GM18868 (cell line): ENCODE results near the gene STK11.

Experiments used
- ATAC-seq: cut with Tn5 transposase; IDR thresholded peaks from one replicate; pipeline ENCODE4 v1.9.1; 2021; ENCODE audit warnings: mild to moderate bottlenecking, moderate library complexity; ENCODE audit not compliant: unreplicated experiment

The STK11 gene

DNA sequence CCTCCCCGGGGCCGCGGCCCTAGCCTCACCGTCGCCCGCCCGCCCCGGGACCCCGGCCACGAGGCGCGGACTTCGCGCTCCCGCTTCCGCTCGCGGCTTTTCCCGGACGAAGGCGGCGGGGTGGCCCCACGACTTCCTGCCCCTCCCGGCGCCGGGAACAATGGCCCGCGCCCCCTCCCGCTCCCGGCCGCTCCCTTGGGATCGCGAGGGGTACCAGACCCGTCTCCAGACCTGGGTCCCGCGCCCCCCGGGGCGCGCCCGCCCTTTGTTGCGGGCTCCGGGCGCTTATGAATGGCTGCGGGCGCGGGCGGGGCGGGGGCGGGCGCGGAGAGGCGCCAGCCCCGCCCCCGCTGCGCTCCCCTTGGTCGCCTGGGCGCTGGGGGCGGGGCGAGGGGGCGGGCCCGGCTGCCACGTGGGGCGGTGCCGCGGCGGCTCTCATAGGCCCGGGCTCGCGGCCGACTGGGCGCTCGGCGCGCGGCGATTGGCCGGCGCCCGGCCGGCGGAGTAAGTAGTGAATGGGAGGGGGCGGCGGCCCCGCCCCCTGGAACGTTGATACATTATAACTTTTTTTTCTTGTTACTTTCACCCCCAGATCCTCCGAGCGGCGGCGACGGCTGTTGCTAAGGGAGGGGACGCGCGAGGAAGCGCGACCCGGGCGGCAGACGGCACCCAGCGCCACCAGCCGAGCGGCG lies 43.9 kb downstream of the STK11 start:
- ATAC-seq = peak; percentile 47

DNA sequence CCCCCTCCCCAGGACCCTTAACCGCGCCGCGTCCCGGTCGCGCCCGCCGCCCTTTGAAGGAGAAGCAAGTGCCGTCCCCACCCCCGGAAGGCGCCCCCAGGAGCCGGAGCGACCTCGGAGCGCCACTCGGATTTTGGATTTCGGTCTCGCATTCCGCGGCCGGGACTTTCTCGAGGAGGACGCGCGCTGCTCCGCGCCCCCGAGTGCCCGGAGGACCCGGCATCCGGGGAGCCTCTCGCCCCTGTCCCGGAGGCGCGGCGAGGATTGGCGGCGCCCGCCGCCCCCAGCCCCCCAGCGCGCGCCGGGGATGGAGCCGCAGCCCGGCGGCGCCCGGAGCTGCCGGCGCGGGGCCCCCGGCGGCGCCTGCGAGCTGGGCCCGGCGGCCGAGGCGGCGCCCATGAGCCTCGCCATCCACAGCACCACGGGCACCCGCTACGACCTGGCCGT lies 44.4 kb downstream of the STK11 start:
- no peak for ATAC-seq

DNA sequence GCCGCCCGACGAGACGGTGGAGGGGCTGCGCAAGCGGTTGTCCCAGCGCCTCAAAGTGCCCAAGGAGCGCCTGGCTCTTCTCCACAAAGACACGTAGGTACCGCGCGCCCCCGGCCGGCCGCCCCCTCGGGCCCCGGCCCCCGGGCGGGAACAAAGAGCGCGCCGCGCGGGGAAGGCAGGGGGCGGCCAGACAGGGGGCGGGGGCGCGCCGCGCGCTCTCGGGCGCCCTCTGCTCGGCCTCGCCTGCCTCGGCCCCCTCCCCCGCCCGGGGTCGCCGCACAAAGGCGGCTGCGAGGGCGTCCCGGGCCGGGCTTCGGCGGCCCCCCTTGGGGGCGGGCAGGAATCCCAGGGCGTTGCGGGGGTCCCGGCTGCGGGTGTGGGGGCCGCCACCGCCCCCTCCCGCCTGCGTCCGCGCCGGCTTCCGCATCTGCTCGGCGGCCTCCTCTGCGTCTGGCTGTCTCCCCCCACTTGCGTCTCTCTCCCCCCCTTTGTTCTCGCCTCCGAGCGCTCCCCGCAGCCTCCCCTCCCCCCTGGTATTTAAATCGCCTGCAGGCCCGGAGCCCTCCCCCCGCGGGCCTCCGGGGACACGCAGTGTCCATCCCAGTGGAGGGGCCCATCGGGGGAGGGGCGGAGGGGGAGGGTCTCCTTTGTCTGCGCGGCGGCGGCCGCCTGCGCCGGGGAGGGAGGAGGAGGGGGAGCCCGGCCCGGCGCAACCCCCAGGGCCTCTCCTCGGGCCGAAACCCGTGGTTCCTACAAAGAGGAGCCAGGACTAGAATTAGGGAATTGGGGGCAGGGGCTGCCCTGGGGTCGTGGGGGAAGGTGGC lies 45.1 kb downstream of the STK11 start:
- no peak for ATAC-seq

DNA sequence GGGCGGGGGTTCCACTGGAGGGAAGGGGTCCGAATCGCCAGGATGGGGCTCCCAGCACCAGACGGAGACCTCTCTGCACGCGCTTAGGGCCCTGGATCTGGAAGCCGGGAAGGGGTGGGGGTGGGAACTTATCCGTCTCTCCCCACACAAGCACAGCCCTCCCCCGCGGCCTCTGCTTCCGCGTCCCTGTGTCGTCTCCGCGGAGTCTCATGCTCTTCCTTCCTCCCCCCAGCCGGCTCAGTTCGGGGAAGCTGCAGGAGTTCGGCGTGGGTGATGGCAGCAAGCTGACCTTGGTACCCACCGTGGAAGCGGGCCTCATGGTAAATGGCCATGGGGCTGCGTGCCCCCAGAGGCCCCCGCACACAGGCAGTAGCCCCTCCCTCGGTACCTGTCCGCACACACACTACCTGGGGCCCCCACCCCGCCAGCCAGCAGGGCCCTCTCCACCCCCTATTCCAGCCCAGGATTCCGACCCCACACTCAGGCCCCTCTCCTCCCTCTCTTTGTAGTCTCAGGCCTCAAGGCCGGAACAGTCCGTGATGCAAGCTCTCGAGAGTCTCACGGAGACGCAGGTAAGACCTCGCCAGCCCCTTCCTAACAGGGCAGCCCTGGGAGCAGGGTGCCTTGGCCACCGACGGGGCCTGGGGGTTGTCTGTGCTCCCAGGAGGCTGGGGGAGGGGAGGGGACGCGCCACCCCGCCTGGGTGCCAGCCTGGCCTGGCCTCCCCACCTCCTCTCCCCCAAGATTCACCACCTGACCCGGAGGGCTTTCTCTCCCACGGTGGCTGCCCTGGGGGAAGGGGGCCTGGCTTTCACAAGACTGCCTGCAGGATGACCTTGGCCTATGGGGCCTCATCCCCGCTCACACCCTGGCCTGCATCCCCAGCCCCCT lies 46.0 kb downstream of the STK11 start:
- no peak for ATAC-seq

DNA sequence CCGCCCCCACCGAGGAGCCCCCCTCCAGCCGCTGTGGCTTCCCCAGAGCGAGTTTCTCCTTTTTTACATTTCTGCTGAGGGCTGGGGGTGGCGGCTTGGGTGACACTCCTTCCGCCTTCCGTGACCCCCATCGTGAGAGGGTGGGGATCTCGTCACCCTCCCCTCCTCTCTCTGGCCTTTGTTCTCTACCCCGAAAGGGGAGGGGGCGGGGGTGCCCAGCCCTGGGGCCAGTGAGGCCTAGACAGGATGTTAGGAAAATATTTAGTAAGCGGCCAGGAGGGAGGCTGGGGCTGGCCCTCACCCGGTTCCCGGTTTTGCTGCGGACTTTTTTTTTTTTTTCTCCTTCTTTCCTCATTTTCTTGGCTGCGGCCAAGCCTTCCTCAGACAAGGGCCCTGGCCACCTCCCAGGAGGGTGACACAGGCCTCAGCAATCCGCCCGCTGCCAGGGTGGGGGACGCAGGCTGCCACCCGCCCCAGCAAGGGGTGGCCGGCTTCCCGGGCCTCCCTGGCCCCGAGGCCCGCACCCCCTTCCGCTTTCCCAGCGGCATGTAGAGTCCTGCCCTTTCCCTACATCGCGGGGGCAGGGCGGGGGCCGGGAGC lies 46.7 kb downstream of the STK11 start:
- no peak for ATAC-seq

DNA sequence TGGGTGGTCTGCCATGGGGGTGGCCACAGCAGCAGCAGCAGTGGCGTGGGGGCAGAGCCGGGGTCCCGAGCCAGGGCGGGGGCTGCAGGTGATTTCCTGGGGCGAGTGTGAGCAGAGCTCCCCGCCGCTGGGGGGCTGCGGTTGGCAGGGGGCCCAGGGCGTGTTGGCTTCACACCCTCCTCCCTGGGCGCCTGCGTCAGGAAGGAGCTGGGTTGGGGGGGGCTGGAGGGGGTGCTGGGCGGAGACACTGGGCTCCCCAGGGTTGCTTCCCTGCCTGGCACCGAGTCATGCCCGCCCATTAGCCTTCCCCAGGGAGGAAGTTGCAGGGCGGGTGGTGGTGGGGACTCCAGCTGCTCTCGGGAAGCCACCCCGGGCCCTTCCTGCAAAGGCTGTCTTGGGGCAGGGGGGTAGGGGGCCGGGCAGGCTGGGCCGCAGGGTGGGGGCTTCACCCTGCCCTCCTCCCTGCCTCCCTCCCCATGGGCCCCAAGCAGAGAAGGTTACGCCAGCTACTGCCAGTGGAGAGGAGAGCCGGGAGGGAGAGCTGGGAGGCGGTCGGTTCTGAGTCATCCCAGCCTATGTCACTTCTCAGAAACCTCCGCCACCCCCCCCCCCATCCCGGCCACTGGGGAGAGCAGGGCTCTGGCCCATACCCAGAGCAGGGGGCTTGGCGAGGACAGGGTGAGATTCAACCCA lies 47.4 kb downstream of the STK11 start:
- no peak for ATAC-seq

DNA sequence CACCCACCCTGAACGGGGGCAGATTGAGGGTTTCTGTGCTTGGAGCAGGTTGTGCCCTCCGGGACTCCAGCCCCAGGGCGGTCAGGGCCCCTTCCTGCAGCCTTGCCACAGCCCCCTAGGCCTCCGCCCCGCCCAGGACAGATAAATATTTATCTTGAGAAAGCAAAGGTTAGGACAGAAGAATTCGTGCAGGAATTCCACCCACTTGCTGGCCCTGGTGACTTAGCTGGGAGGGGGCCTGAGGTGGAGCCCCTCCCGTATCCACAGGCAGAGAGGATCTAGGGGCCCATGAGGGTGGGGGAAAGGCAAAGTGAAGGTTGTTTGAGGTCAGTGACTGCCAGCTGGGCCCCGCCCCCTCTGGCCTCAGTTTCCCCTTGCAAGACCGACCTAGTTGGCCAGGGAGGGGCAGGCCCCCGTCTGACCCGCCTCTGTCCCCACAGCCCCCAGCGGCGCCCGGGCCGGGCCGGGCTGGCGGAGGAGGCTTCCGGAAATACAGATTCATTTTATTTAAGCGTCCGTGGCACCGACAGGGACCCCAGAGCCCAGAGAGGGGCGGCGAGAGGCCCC lies 48.0 kb downstream of the STK11 start:
- no peak for ATAC-seq

DNA sequence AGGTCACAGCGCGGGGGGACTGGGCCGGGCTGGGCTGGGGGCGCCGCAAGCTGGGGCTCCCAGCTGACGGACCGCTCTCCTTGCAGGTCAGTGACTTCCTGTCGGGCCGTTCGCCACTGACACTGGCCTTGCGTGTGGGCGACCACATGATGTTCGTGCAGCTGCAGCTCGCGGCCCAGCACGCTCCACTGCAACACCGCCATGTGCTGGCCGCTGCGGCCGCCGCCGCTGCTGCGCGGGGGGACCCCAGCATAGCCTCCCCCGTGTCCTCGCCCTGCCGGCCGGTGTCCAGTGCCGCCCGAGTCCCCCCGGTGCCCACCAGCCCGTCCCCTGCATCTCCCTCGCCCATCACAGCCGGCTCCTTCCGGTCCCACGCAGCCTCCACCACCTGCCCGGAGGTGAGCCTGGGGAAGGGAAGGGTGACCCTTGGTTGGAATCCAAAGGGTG lies 48.5 kb downstream of the STK11 start:
- no peak for ATAC-seq

DNA sequence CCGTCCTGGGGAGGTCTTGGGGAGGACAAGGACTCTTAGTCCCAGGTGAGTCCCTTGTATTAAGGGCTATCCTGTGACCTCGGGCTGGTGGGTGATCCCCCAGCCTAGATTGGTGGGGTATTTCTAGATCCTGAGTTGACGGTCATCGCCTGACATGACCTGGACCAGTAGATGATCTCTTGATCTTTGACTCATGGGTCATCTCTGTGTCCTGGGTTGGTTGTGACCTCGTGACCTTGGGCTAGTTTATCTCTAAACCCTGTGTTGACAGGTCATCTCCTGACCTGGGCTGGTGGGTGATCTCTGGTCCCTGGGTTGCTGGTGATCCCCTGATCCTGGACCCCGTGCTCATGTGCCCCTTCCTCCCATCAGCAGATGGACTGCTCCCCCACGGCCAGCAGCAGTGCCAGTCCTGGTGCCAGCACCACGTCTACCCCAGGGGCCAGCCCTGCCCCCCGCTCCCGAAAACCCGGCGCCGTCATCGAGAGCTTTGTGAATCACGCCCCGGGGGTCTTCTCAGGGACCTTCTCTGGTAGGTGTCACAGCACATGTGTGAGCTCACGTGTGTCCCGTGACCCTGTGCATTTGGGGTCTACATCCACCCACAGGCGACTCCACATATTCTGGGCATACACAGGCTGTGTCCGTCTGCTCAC lies 49.1 kb downstream of the STK11 start:
- no peak for ATAC-seq

DNA sequence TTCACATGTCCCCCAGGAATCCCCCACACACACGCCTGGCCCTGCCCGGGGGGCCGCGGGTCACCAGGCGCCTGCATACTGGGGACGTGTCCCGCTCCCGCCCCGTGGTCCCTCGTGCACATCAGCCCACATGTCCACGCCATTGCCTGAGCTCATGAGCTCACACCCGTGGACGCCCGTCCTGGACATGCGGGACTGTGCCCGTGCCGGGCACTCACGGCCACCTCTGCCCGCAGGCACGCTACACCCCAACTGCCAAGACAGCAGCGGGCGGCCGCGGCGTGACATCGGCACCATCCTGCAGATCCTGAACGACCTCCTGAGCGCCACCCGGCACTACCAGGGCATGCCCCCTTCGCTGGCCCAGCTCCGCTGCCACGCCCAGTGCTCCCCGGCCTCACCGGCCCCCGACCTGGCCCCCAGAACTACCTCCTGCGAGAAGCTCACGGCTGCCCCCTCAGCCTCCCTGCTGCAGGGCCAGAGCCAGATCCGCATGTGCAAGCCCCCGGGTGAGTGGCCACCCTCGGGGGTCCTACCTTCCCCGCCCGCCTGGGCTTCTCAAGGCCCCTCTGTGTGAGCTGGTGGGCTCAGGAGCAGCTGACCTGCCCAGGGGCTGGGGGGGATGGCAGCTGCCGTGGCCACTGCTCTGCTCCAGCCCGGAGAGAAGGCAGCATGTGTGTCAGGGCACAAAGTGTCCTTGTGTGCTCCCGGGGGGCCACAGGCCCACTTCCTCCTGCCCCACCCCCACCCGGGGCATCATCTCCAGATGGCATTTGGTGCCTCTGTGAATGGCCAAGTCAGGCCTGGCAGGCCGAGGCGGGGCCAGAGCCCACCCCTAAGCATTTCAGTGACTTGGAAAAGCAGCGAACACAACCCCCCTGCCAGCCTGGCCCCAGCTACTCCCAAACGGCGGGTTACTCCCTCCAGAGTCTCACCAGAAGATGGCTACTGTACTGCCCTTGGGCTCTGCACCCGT lies 49.9 kb downstream of the STK11 start:
- no peak for ATAC-seq

DNA sequence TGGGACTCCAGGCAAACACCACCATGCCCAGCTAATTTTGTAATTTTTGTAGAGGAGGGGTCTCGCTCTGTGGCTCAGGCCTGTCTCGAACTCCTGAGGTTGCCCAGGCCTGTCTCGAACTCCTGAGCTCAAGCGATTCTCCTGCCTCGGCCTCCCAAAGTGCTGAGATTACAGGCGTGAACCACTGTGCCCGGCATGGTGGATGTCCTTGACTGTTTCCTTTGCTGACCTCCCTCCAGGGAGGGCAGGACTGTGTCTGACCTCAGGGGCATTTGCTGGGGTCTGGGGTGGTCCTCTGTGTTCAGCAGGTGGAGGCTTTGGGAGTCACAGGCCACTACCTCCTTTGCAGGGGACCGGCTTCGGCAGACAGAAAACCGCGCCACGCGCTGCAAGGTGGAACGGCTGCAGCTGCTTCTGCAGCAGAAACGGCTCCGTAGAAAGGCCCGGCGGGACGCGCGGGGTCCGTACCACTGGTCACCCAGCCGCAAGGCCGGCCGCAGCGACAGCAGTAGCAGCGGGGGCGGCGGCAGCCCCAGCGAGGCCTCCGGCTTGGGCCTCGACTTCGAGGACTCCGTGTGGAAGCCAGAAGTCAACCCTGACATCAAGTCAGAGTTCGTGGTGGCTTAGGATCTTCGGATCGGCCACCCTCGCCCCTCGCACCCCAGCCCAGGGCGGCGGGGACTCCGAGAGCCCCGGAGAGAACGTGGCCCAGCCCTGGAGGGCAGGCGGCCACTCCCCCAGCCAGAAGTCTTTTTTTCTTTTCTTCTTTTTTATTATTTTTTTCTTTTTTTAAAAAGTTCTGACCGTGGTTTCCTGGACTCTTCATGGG lies 51.3 kb downstream of the STK11 start:
- no peak for ATAC-seq

DNA sequence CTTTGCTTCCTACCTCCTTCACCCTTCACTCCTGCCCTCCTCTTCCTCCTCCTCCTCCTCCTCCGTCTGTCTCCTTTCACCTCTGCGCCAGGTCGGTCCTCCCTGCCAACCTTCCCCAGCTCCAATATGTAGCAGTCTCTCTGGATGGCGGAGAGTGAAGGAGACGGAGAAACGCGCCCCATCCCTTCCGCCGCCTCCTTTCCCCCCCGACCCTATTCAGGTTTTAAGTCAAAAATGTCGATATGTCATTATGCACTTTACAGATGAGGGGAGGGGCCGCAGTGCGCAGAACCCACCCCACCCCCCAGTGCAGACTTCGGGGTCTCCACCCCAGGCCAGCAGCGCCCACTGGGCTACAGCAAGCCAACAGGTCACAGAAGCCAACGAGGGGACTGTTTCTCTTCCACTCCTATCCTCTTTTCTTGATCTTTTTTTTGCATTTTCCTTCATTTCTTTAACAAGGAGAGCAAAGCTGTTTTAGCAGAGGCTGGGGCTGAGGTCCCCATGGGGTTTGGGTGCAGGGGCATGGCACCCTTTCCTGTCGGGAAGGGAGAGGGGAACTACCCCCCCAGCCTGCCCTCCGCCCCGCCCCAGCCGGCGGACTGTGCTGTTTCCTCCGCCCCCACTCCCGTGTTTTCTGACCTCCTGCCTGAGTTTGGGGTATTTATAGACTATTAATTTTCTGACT lies 52.0 kb downstream of the STK11 start:
- ATAC-seq = no peak

DNA sequence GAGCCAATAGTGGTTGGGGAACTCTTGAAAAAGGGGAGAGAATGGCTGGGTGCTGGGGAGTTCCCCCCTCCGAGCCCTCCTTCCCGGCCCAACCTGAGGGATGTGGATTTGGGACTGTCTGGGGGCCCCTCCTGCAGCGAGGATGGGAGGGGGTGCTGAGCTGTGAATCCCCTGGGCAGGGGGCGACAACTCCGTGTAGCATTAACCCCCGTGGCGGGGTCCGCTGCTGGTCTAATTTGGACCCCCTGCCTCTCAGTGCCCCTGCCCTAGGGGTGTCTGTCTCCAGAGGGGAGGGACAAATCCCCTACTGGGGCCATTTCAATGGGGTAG lies 52.5 kb downstream of the STK11 start:
- no peak for ATAC-seq

DNA sequence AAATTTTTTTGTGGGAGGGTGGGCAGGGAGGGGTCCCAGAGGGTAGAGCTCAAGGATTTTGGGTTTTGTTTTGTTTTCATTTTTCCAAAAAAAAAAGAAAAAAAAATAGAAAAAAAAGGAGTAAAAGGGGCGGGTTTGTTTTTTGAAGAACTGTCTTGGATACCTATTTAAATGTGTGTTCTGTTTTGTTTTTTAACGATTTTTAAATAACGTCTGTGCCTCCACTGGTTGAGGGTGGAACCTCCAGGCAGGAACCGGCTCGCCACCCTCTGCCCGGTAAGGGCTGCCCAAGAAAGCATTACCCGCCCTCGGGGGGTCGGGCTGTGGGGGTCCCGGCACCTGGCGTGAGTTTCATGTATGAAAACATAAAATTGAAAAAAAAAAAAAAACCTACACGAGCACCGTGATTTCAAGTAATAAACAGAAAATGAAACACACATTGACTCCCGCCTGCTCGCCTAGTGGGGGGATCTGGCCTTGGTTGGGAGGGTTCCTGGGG lies 53.2 kb downstream of the STK11 start:
- ATAC-seq = no peak

DNA sequence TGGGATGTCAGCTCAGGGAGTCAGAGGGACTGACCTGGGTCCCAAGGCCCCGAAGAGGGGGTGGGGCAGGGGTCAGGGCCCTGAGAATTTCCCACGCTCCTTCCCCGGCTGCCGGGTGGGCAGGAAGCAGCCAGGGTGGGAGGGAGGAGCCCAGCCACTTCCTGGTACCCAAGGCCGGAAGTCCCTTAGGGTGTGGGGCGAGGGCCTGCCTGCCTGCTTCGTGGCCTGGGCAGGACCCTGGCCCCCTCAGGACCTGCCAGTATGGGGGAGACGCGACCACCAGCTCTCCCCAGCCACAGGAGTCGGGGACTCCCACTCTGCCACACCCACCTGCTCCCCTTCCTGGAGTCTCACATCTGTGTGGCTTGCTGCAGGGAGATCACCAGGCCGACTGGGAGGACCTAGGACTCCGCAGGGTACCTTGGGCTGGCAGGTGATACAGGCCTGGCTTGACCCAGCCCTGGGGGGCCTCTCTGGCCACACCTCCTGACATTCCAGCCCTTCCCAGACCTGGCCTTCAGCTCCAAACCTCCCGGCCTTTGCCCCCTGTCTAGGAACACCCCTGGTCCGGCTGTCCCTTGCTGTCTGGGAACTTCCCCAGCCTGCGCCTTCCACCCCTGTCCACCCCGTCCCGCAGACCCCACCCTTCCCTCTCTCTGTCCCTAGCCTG lies 53.8 kb downstream of the STK11 start:
- ATAC-seq = peak; percentile 27
